CD4-positive, alpha-beta T cell treated with Interleukin-10 for 1 hour (primary cell): Measurements from ENCODE around the gene RHOT1.
"Not testable (repeated sequence)": the region's sequence is repeated elsewhere in the genome, so short reads cannot be mapped to it uniquely, and the experiment has no call there.

Source experiments
- DNase-seq: peaks from one replicate; pipeline ENCODE4 v3.0.0-alpha.2; 2020

RHOT1 gene

DNA sequence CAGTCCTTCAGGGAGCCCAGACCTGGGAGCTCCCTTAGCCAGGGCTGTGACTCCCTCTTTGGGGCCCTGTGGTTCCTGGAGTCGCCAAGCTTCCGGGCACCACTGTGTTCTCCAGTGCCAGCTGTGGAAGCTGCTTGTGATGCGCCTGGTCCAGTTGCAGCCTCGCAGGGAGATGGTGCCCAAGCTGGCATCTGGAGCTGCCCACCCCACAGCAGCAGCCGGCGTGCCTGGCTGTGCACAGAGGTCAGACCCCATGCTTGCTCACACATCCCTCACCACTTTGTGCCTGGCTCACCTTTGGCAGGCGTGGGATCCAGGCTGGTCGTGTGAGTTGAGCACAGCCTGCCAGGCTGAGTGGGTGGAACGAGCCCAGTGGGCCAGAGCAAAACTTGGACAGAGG is 18.2 kb downstream of the RHOT1 start:
- DNase-seq: no peak

DNA sequence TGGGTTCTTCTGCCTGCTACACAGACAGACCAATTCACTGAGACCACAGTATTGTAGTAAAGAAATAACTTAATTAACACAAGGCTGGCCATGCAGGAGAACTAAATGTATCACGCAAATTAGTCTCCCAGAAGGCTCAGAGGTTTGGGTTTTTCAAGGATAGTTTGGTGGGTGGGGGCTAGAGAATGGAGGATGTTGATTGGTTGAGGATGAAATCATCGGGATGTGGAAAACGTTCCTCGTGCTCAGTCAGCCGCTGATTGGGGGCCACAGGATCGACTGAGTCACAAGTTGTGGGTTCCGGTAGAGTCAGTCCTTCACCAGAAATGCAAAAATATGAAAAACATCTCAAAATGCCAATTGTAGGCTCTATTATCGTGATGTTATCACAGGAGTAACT is 18.7 kb downstream of the RHOT1 start:
- no peak for DNase-seq

DNA sequence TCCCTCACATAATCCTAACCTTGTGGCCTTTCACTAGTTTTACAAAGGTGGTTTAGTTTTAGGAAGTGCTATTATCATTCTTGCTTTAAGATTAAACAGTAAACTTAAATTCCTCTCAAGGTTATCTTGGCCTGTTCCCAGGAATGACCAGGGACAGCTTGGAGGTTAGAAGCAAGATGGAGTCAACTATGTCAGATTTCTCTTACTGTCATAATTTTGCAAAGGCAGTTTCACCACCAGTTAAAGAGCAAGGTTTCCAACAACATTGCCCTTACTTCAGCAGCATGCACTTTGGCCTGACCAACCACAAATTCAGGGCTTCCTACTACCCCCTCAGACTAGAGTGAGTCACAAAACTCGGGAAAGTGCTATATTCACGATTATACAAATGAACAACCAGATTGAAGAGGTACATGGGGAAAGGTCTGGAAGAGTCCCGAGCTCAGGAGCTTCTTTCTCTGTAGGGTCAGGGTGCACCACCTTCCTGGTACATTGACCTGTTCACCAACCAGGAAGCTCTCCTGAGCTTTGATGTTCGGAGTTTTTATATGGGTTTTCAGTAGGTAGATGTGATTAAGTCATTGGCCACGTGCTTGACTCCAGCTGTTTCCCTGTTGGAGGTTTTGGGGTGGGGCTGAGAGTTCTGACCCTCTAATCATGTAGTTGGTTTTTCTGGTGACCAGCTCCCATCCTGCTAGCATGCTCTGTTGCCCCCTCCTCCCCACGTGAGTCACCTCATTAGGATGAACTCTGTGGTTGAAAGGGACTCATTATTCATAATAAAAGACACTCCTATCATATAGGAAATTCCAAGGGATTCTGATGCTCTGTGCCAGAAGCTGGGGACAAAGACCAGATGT is 19.4 kb downstream of the RHOT1 start:
- no peak for DNase-seq

GRCh38 chr17:32174889-32175288 is 32.6 kb downstream of the RHOT1 start:
- no peak for DNase-seq

GRCh38 chr17:32178679-32179078 is 36.4 kb downstream of the RHOT1 start:
- not testable (repeated sequence) for DNase-seq

- not testable (repeated sequence) for DNase-seq
These were observed 36.8 kb downstream of the RHOT1 start for GRCh38 chr17:32179103-32179502.

- DNase-seq: not testable (repeated sequence)
These were observed 37.2 kb downstream of the RHOT1 start for GRCh38 chr17:32179526-32179925.

- not testable (repeated sequence) for DNase-seq
These were observed 38.0 kb downstream of the RHOT1 start for GRCh38 chr17:32180262-32180661.

- DNase-seq: no peak
These were observed 43.6 kb downstream of the RHOT1 start for GRCh38 chr17:32185875-32186274.

DNA sequence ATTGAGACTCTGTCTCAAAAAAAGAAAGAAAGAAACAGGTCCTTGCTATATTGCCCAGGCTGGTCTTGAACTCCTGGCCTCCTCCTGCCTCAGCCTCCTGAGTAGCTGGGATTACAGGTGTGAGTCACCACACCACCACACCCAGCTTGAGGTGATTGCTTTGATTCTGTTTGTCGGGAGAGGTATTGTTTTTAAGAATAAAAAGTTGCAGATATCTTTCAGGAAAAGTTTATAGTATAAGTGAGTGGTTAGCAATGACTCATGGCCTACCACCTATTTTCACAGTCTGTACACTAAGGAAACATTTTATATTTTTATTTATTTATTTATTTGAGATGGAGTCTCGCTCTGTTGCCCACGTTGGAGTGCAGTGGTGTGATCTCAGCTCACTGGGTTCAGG is 45.0 kb downstream of the RHOT1 start:
- no peak for DNase-seq

GRCh38 chr17:32189343-32189742 is 47.0 kb downstream of the RHOT1 start:
- no peak for DNase-seq

GRCh38 chr17:32191306-32191705 is 49.0 kb downstream of the RHOT1 start:
- no peak for DNase-seq

- DNase-seq: no peak
These were observed 50.1 kb downstream of the RHOT1 start for GRCh38 chr17:32192379-32192778.

GRCh38 chr17:32197987-32198386 is 55.7 kb downstream of the RHOT1 start:
- DNase-seq: no peak

DNA sequence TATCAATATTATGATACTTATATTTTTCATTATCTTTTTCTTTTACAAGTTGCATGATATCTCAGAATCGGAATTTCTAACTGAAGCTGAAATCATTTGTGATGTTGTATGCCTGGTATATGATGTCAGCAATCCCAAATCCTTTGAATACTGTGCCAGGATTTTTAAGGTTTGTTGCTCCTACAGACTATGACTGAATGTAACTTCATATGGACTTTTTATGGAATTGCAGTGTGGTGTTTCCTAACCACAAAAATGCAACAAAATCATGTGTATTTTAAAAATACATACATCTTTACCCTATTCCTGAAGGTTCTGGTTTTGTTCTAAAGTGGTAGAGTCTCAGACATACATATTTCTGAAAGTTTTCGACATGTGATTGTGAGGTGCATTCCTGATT is 64.6 kb downstream of the RHOT1 start:
- no peak for DNase-seq

GRCh38 chr17:32208436-32208835 is 66.1 kb downstream of the RHOT1 start:
- no peak for DNase-seq

DNA sequence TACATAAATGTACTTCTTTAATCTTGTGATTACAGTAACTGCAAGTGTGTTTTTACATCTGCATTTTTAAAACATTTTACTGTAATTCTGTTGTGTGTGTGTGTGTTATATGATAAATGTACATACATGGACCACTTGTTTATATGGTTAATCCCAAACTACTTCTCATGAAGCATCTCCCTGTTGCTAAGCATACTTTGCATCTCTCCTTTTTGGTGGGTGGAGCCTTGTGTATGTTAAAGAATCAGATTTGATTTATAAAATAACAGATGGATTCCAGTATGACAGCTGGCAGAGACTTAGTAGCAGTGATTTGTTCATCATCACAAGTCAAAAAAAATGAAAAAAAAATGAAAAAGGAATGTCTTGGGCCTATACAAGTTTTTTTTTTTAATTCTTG is 67.3 kb downstream of the RHOT1 start:
- no peak for DNase-seq

GRCh38 chr17:32211671-32212070 is 69.4 kb downstream of the RHOT1 start:
- DNase-seq: no peak

- no peak for DNase-seq
These were observed 73.4 kb downstream of the RHOT1 start for GRCh38 chr17:32215696-32216095.

DNA sequence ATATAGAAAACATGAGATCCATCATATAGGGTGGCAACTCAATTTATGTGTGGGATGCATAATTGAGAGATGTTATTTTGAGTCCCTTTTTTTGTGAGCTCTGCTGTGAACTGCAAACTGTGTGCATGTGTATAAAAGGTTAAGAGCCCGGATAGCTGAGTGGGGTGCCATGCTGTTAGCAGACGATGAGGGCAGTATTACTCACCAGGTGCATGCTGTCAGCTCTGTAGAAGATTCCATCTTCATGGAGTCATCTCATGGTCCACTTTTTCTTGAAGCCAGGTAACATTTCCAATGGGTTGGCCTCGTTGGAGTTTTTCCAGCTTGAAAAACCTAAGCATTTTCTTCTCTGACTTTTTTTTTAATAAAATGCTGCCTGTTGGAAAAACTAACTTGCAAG is 80.3 kb downstream of the RHOT1 start:
- DNase-seq: no peak

DNA sequence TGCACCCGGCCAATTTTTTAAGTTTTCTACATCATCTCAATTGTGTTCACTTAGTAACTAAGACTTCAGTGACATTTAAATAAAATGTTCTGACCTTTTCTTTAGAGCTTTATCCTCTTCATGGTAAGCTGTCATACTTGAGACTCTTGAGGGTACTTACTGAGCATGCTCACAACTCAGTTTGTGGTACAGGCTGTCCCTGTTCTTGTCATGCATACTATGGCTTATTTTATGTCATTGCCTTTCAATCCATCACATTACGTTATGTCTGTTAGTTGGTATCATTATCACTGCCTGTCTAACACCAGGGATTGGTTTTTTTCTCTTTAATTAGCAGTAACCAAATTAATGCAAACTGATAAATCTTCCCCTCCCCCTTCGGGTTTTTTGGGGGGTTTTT is 81.4 kb downstream of the RHOT1 start:
- DNase-seq: no peak

DNA sequence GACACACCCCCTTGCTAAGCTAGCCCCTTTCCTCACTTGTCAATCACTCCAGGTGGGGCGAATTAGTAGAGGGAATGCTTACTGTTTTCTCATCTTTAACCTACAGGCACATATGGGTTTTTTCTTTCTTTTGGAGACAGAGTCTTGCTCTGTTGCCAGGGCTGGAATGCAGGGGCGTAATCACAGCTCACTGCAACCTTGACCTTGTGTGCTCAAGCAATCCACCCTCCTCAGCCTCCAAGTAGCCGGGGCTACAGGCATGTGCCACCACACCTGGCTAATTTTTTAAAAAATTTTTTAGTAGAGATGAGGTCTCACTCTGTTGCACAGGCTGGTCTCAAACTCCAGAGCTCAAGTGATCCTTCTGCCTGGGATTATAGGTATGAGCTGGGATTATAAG is 84.6 kb downstream of the RHOT1 start:
- DNase-seq: no peak

- DNase-seq: no peak
These were observed 85.6 kb downstream of the RHOT1 start for GRCh38 chr17:32227910-32228309.

- DNase-seq: no peak
These were observed 93.3 kb downstream of the RHOT1 start for GRCh38 chr17:32235588-32235987.

GRCh38 chr17:32239456-32239855 is 97.2 kb downstream of the RHOT1 start:
- no peak for DNase-seq
